Measurements from ENCODE around the gene CCDC8. TPM values are rescaled to one million over a fixed set of nuclear protein-coding genes. Genes with fewer than 3 reads are reported as not detected.

CCDC8 gene
- total RNA-seq, 1 experiment from 2014 or later, result 27.5 TPM

DNA sequence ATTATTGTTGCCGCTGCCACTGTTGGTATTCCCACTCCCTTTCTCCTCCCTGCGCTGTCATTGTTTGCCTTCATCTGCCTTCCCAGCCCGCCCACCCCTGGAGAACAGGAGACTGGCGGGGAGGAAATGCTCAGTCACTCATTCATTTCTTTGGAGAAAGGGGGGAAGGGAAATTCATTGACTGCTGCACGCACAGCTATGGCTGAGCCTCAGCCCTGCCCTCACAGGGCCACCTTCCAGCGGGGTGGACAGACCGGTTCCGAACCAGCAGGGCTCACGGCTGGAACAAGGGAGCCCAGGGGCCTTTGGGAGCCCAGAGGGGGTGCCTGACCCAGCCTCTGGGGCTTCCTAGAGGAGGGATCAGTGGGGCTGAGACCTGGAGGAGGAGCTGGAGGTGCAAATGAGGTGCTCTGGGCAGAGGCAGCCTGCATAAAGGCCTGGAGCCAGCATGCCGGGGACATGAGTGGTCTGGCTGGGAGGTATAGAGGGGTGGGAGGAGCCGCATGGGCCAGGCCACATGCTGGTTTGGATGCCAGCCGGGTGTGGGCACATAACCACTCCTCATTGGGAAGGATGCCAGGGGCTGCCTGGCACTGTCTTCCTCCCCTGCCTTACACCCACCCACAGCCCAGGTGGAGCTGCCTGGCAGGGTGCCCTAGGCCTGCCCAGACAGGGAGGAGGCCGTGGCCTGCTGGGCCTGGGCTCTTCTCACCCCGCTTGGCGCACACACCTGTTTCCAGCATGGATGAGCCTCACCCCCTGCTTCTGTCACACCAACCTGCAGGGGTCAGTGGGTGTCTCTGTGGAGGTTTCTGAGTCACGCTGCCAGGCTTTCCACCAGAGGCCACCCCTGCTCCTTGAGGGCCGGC lies 39.6 kb downstream of the CCDC8 start:
- no peaks in the 10 kb centered on the region for H3K27me3 ChIP-seq (ENCODE audit: insufficient read depth, low read length)
- no peak overlapping the region; the same call in 1 of the 2 replicates for H3K14ac ChIP-seq (ENCODE audit: insufficient read depth, low read length)
- Mint-ChIP-seq H3K4me3 (peak overlapping the region; percentile 38 to 70), H3K36me3 (ENCODE audit: insufficient read depth in 1 of 3, low read depth in 3 of 3) (peaks cover 27 to 47% (median 43%) of the 10 kb centered on the region in 3 experiments; a peak in 6 of 7 replicates), H3K27ac (peak overlapping the region; percentile 92 to 96 (median 95); a peak in 6 of 7 replicates), H3K9me3 (no peaks in the 10 kb centered on the region), H3K27me3 (ENCODE audit: low read depth) (no peaks in the 10 kb centered on the region; the same call in 1 of the 2 replicates), H3K4me1 (peaks cover 32 to 41% of the 10 kb centered on the region in 2 experiments)
- DNase-seq, result peak; percentile 89
- H2AFZ ChIP-seq (ENCODE audit: low read length), result no peak overlapping the region
- H3K23me2 ChIP-seq (ENCODE audit: insufficient read length, low read depth, low read length, poor library complexity, severe bottlenecking), result no peaks in the 10 kb centered on the region
- no peak overlapping the region for H2BK5ac ChIP-seq (ENCODE audit: insufficient read length, low read length)
- H3K4ac ChIP-seq (ENCODE audit: low read depth, low read length), result no peak overlapping the region
- no peak overlapping the region for H3K56ac ChIP-seq (ENCODE audit: insufficient read length, low read depth, low read length)
- H3T11ph ChIP-seq (ENCODE audit: low read length), result no peak overlapping the region
- no peaks in the 10 kb centered on the region for H3K9me3 ChIP-seq (ENCODE audit: control insufficient read depth, low read depth, low read length)
- no peak overlapping the region for H4K91ac ChIP-seq (ENCODE audit: insufficient read length, low read depth, low read length)
- H4K20me1 ChIP-seq (ENCODE audit: control insufficient read depth, insufficient read depth, insufficient read length), result no peaks in the 10 kb centered on the region
- no peak overlapping the region for H2BK120ac ChIP-seq (ENCODE audit: low read depth, low read length, poor library complexity, severe bottlenecking)
- no peak overlapping the region for H2AK5ac ChIP-seq (ENCODE audit: insufficient read length, low read length)
- peaks cover 7% of the 10 kb centered on the region; the same call in 1 of the 2 replicates for H3K4me1 ChIP-seq (ENCODE audit: insufficient read depth, low read length)
- H3K4me2 ChIP-seq (ENCODE audit: insufficient read depth, insufficient read length, low read length), result peak overlapping the region; percentile 38
- WGBS (ENCODE audit: extremely low coverage, insufficient read length, low lambda C conversion rate), result no CpG with 5 or more reads among the region's 17 CpGs
- H3K79me2 ChIP-seq (ENCODE audit: insufficient read depth, low read length), result no peaks in the 10 kb centered on the region; the same call in 1 of the 2 replicates
- no peak overlapping the region for H3K23ac ChIP-seq (ENCODE audit: insufficient read length, low read depth, low read length)
- TF ChIP-seq, protein P1, sequence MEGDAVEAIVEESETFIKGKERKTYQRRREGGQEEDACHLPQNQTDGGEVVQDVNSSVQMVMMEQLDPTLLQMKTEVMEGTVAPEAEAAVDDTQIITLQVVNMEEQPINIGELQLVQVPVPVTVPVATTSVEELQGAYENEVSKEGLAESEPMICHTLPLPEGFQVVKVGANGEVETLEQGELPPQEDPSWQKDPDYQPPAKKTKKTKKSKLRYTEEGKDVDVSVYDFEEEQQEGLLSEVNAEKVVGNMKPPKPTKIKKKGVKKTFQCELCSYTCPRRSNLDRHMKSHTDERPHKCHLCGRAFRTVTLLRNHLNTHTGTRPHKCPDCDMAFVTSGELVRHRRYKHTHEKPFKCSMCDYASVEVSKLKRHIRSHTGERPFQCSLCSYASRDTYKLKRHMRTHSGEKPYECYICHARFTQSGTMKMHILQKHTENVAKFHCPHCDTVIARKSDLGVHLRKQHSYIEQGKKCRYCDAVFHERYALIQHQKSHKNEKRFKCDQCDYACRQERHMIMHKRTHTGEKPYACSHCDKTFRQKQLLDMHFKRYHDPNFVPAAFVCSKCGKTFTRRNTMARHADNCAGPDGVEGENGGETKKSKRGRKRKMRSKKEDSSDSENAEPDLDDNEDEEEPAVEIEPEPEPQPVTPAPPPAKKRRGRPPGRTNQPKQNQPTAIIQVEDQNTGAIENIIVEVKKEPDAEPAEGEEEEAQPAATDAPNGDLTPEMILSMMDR (conservative IDR thresholded peaks at IDR 0.05), result 0 out of 3 replicates have a peak, but pooled peaks have one; percentile 12
- H2BK20ac ChIP-seq (ENCODE audit: low read depth, low read length, poor library complexity, severe bottlenecking), result no peak overlapping the region
- no peaks in the 10 kb centered on the region for H3K79me1 ChIP-seq (ENCODE audit: insufficient read depth, low read depth, low read length, poor library complexity, severe bottlenecking)
- H3K18ac ChIP-seq (ENCODE audit: insufficient read length, low read depth, low read length), result peak overlapping the region; percentile 76
- no peak overlapping the region for H2BK12ac ChIP-seq (ENCODE audit: insufficient read length, low read depth, low read length)
- H3K9ac ChIP-seq (ENCODE audit: extremely low read depth, insufficient read length, low read length), result no peak overlapping the region
- no peak overlapping the region for H2BK15ac ChIP-seq (ENCODE audit: low read depth, low read length)
- peak overlapping the region; percentile 70 for H3K27ac ChIP-seq (ENCODE audit: insufficient read length, low read depth, low read length)
- no peak overlapping the region for H4K5ac ChIP-seq (ENCODE audit: insufficient read length, low read depth, low read length)
- H4K8ac ChIP-seq (replicated peaks; ENCODE audit: insufficient read length, low read depth, low read length), result no peak overlapping the region
